ENCODE measurements around the gene JUP. TPM values are rescaled to one million over a fixed set of nuclear protein-coding genes. Genes with fewer than 3 reads are reported as not detected.

JUP gene
- total RNA-seq, 1 experiment from 2014 or later, result 224 TPM

- CTCF ChIA-PET, result interaction anchor here (1.3 to 3.6 kb wide), 2 partner anchors 13 to 28 kb away, joined by 6 to 28 read pairs; partner anchors contain the start of gene JUP
- peak overlapping the region; percentile 68 for H3K9ac ChIP-seq (ENCODE audit: low read length)
- peak overlapping the region; percentile 86 for H3K4me2 ChIP-seq (ENCODE audit: low read length)
- BruUV-seq (replicated peaks), result no TSS peak
- RAD21 ChIA-PET (ENCODE audit: low non-redundant PET in 1 of 2, low total read pairs in 2 of 2, uncharacterized antibody in 2 of 2, unreplicated experiment in 2 of 2), result interaction anchor here in 1 of 2 experiments (0.7 to 1.3 kb wide), 3 partner anchors 13 to 39 kb away, joined by 3 to 6 read pairs (median 4); partner anchors contain the start of gene P3H4
- intact Hi-C loops (cut with micrococcal nuclease), result loop anchor here (2.0 kb wide), 2 partner anchors 14 to 28 kb away; partner anchors contain the start of gene JUP
- POLR2A ChIA-PET, result interaction anchor here (0.6 to 2.8 kb wide), 5 partner anchors 14 to 1574 kb away, joined by 3 to 29 read pairs (median 4); partner anchors contain the start of genes DNAJC7 and JUP
- H3K4me1 ChIP-seq (ENCODE audit: control insufficient read depth in 1 of 2, insufficient read depth in 2 of 2, low read length in 2 of 2), result peaks cover 60 to 64% of the 10 kb centered on the region in 2 experiments
- H3K79me2 ChIP-seq (ENCODE audit: insufficient read depth, low read length), result peaks cover 56% of the 10 kb centered on the region
- no peak overlapping the region for H2AFZ ChIP-seq (ENCODE audit: low read depth, low read length, poor library complexity, severe bottlenecking)
- H3K27me3 ChIP-seq (ENCODE audit: insufficient read depth, low read length), result no peaks in the 10 kb centered on the region
- ATAC-seq (peak; percentile 5), DNase-seq (ENCODE audit: low read depth, low spot score) (no peak)
- no peaks in the 10 kb centered on the region for H3K9me3 ChIP-seq (ENCODE audit: control insufficient read depth in 1 of 2, insufficient read depth in 1 of 2, low read depth in 1 of 2, low read length in 2 of 2)
- H3K36me3 ChIP-seq (ENCODE audit: control insufficient read depth in 1 of 2, insufficient read depth in 2 of 2, low read length in 2 of 2), result peaks cover 21 to 25% of the 10 kb centered on the region in 2 experiments; a peak in 3 of 4 replicates
- TF ChIP-seq ZNF274 (IDR thresholded peaks at IDR 0.05; ENCODE audit: low read depth, low read length) (no peak), EZH2phosphoT487 (IDR thresholded peaks at IDR 0.05; ENCODE audit: borderline replicate concordance) (no peak), EGR1 (IDR thresholded peaks at IDR 0.05; ENCODE audit: low read depth) (no peak), EZH2 (IDR thresholded peaks at IDR 0.05) (no peak), FOSL1 (IDR thresholded peaks at IDR 0.05; ENCODE audit: low read depth) (no peak), REST (IDR thresholded peaks at IDR 0.05; ENCODE audit: low read depth) (no peak), CEBPB (IDR thresholded peaks at IDR 0.05; ENCODE audit: low read depth) (no peak), JUND (IDR thresholded peaks at IDR 0.05) (no peak), MAX (IDR thresholded peaks at IDR 0.05) (no peak), SIN3A (IDR thresholded peaks at IDR 0.05; ENCODE audit: low read depth) (no peak), SP1 (IDR thresholded peaks at IDR 0.05; ENCODE audit: low read depth) (no peak), ZBTB33 (IDR thresholded peaks at IDR 0.05; ENCODE audit: extremely low read depth, insufficient replicate concordance, low read length) (no peak), ELF1 (IDR thresholded peaks at IDR 0.05; ENCODE audit: borderline replicate concordance, low read depth) (no peak)
- no peaks in the 10 kb centered on the region for H4K20me1 ChIP-seq (ENCODE audit: insufficient read depth)
- no peaks in the 10 kb centered on the region for H3K9me2 ChIP-seq (ENCODE audit: insufficient read depth)
- peak overlapping the region; percentile 73 for H3K27ac ChIP-seq (ENCODE audit: low read depth, low read length)
- H3K4me3 ChIP-seq (replicated peaks in 1 of 2; ENCODE audit: low read depth in 1 of 2, low read length in 2 of 2), result peak overlapping the region; percentile 15 to 47
Observed at GRCh38 chr17:41772586-41773189, 13.8 kb downstream of the JUP start.

Measured in HCT116 (cell line).